A549 (cell line): ENCODE results near the gene VPS13D.

Experiments
- CBX2 ChIP-seq: fragments of 200-600 bp; sonication (generic); IDR thresholded peaks from 2 replicates; pipeline ENCODE4 v1.6.1; 2016; ENCODE audit warnings: low read depth, mild to moderate bottlenecking, borderline replicate concordance
- MAFK ChIP-seq: fragments of 450-650 bp; IDR thresholded peaks from 2 replicates; pipeline ENCODE4 v1.6.1; 2014; ENCODE audit not compliant: partially characterized antibody
- POLR2A ChIP-seq: IDR thresholded peaks from 2 replicates; pipeline ENCODE4 v1.6.1; 2012; ENCODE audit warnings: mild to moderate bottlenecking, low read length
- RARB ChIP-seq: fragments of 250-450 bp; sonication (Bioruptor Pico); IDR thresholded peaks from 2 replicates; pipeline ENCODE4 v1.8.0; 2021; ENCODE audit warnings: mild to moderate bottlenecking, moderate library complexity
- RFX5 ChIP-seq: fragments of 450-650 bp; IDR thresholded peaks from 2 replicates; pipeline ENCODE4 v1.7.1; 2014; ENCODE audit warnings: antibody characterized with exemption, mild to moderate bottlenecking, moderate library complexity
- SMC3 ChIP-seq: fragments of >200 bp; sonication (Bioruptor Twin); formaldehyde crosslinking; IDR thresholded peaks from 3 replicates; pipeline ENCODE4 v1.6.1; 2018; ENCODE audit warnings: inconsistent platforms
- TF ChIP-seq, protein P1 (sequence below): fragments of >200 bp; sonication (Bioruptor Twin); formaldehyde crosslinking; IDR thresholded peaks from 3 replicates; pipeline ENCODE4 v1.5.1; 2016

DNA sequence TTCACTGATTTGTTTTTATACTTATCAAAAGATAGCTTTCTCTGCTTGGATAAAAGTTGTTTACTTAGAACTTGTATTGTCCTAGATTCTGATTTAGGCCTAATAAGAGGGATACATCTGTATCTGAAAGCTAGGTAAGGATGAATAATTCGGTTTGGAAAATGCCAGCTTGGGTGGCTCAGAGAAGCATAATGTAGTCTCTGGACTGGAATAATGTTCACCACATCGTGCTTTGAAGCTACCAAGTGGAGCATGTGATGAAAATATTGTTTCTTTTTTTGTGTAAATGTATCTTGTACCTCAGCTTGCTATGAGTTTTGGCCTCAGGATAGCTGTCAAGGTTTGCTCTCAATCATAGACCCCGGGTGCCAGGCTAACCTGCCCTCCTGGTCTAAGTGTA is 49.2 kb downstream of the VPS13D start:
- TF ChIP-seq MAFK (no peak), RARB (CRISPR knock-in tag) (no peak), RFX5 (no peak), POLR2A (no peak), SMC3 (no peak), CBX2 (no peak)
- TF ChIP-seq, protein P1, sequence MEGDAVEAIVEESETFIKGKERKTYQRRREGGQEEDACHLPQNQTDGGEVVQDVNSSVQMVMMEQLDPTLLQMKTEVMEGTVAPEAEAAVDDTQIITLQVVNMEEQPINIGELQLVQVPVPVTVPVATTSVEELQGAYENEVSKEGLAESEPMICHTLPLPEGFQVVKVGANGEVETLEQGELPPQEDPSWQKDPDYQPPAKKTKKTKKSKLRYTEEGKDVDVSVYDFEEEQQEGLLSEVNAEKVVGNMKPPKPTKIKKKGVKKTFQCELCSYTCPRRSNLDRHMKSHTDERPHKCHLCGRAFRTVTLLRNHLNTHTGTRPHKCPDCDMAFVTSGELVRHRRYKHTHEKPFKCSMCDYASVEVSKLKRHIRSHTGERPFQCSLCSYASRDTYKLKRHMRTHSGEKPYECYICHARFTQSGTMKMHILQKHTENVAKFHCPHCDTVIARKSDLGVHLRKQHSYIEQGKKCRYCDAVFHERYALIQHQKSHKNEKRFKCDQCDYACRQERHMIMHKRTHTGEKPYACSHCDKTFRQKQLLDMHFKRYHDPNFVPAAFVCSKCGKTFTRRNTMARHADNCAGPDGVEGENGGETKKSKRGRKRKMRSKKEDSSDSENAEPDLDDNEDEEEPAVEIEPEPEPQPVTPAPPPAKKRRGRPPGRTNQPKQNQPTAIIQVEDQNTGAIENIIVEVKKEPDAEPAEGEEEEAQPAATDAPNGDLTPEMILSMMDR: no peak
